Motor neuron (in vitro differentiated cells): ENCODE data around the gene PDXK. TPM values are rescaled to one million over a fixed set of nuclear protein-coding genes. Genes with fewer than 3 reads are reported as not detected.

ENCODE experiments used
- ATAC-seq, 8 experiments: fragments of 200-7000 bp; cut with Tn5 transposase; replicated peaks in 6 of 8; 2 replicates each; pipeline ENCODE4 v1.8.0; 2021; ENCODE audit warnings: mild to moderate bottlenecking in 8 of 8, moderate library complexity in 8 of 8
- H3K27ac ChIP-seq, 2 donors: fragments of 250-450 bp; sonication (Bioruptor Pico); 2 replicates each; pipeline ENCODE4 v1.9.0; 2021; ENCODE audit warnings: antibody characterized with exemption in 2 of 2, mild to moderate bottlenecking in 2 of 2, moderate library complexity in 1 of 2
- H3K4me1 ChIP-seq, 2 donors: fragments of 250-450 bp; sonication (Bioruptor Pico); replicated peaks in 1 of 2; 2 replicates each; pipeline ENCODE4 v1.6.1; 2021; ENCODE audit warnings: antibody characterized with exemption in 2 of 2, mild to moderate bottlenecking in 2 of 2, moderate library complexity in 1 of 2
- H3K4me3 ChIP-seq, 5 donors: fragments of 250-450 bp; sonication (Bioruptor Pico); 2 replicates each; pipeline ENCODE4 v1.9.0; 2021; ENCODE audit warnings: antibody characterized with exemption in 5 of 5, mild to moderate bottlenecking in 5 of 5, moderate library complexity in 4 of 5
- WGBS, 10 experiments: fragments of 450-650 bp; shearing (Covaris generic); methylation state at CpG; one replicate each; pipeline ENCODE4 v1.0.0; 2022; 5-methylcytosine and 5-hydroxymethylcytosine counted together
- in situ Hi-C, 9 experiments: fragments of 400-800 bp; cut with MboI; loops; one replicate each; pipeline ENCODE4 v1.15.0; 2021; ENCODE audit warnings: low sequenced_read_pairs in 9 of 9, low pct_unique_long_range_greater_than_20kb in 2 of 9; ENCODE audit not compliant: unreplicated experiment in 9 of 9
- total RNA-seq, 8 experiments: library from RNA; unstranded; fragments of 300-600 nt; gene quantifications; 2 replicates each; pipeline versions ENCODE4 v1.2.3 to v1.2.4, GENCODE V29; 2022

The PDXK gene
- total RNA-seq, 8 experiments from 2014 or later = 17.8 to 71.7 (median 41.7) TPM

DNA sequence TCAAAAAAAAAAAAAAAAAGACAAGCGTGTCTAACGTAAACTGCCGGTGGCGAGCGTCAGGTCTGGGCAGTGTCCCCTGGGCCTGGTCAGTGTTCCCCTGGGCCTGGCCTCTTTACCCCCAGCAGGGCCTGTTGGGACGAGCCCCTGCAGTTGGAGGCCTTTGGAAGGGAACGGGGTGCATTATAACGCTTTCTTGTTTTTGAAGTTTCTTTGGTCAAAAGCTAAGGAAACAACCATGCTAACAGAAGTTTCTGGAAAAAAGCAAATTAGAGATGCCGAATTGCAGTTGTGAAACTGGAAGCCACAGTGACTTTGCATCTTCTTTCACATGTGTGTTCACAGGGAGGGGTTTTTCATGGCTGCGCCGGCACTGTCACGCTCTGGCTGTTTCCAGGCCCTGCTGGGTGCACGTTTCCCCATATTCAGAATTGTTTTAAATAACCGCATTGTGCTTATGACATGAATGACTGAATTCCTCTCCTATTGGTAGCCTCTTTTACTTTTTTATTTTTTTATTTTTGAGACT, 86.4 kb downstream of the PDXK start:
- H3K27ac ChIP-seq = no peak overlapping the region
- no peak overlapping the region for H3K4me3 ChIP-seq
- WGBS, 10 experiments = 0 to 92% (median 84%) methylated on average over 1 to 13 of the region's 14 CpGs
- H3K4me1 ChIP-seq = no peaks in the 10 kb centered on the region
- in situ Hi-C loops = no loop called here
- peak in 3 of 8 experiments; percentile 71 to 80 (median 71) for ATAC-seq

DNA sequence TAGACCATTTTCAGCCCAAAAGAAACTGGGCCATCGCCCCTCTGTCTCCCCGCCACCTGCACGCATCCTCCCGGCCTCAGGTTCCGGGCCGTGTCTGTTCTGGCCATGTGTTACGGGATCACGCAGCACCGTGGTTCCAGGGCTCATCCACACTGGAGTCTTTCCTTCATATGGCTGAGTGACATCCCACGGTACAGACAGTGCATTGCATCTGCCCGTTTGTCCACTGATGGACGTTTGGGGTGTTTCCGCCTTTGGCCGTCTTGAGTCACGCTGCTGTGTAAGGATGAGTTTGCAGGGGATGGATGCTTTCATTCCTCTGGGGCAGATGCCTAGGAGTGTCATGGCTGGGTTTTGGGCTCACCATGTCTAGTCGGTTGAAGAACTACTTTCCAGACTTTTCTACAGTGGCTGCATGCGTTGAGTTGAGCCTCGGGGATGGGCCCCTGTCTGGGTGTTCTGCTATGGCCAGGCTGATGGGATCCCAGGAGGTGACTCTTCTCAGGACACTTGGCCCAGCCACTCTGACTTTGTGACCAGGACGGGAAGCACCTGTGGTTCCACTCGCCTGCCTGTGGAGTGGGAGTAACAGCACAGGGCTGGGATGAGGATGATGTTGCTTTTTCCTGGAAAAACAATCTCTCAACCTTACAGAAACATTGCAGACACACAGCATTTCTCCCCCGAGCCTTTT, 87.2 kb downstream of the PDXK start:
- no peak overlapping the region for H3K27ac ChIP-seq
- peaks cover 0 to 3% of the 10 kb centered on the region in 2 donors for H3K4me1 ChIP-seq
- WGBS, 10 experiments = 67 to 100% (median 98%) methylated on average over 1 to 15 of the region's 21 CpGs; no CpG with 5 or more reads in 4 of the 10 experiments
- ATAC-seq = no peak
- H3K4me3 ChIP-seq = no peak overlapping the region
- in situ Hi-C loops = no loop called here

DNA sequence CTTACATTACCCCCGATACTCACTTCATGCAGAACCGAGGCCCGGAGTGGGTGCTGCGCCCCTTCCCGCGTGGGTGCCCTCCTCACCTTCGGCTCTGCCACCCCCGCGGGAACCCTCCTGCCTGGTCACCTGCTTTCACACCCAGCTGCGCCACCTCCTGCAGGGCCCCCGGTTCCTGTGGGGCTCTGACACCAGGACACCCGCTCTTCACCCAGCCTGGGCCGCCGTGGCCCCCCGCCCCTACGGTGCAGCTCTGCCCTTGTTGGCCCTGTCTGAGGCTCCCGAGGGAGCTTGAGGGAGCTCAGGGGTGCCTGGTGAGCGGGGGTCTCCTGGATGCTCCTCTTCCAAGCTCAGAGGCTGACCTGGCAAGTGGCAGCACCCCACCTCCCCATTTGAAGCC, 89.4 kb downstream of the PDXK start:
- H3K27ac ChIP-seq = no peak overlapping the region
- peaks cover 0 to 3% of the 10 kb centered on the region in 2 donors for H3K4me1 ChIP-seq
- no peak for ATAC-seq
- in situ Hi-C loops = no loop called here
- H3K4me3 ChIP-seq = no peak overlapping the region
- 85% methylated on average over 8 of the region's 18 CpGs; no CpG with 5 or more reads in 9 of the 10 experiments for WGBS, 10 experiments

DNA sequence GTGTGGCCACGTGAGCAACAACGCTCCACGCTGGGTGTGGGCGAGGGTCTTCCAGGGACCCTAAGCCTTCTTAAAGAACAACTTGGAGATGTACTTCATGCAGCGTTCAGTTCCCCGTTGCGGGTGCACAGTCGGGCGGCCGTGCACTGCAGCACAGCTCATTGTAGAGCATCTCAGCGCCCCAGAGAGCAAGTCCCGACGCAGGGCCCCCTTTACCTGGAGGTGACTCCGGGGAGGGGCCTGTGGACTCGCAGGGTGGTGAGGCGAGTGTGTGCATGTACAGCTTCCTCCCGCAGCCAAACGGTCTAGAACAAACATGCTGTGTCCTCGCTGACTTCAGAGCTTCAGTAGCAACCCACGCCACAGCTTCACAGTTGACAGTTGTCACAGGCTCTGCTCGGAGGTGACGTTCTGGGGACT, 89.9 kb downstream of the PDXK start:
- H3K27ac ChIP-seq = no peak overlapping the region
- in situ Hi-C loops = no loop called here
- WGBS, 10 experiments = 80 to 100% (median 88%) methylated on average over 1 to 8 of the region's 22 CpGs; no CpG with 5 or more reads in 6 of the 10 experiments
- no peak for ATAC-seq
- H3K4me3 ChIP-seq = no peak overlapping the region
- peaks cover 0 to 3% of the 10 kb centered on the region in 2 donors for H3K4me1 ChIP-seq

DNA sequence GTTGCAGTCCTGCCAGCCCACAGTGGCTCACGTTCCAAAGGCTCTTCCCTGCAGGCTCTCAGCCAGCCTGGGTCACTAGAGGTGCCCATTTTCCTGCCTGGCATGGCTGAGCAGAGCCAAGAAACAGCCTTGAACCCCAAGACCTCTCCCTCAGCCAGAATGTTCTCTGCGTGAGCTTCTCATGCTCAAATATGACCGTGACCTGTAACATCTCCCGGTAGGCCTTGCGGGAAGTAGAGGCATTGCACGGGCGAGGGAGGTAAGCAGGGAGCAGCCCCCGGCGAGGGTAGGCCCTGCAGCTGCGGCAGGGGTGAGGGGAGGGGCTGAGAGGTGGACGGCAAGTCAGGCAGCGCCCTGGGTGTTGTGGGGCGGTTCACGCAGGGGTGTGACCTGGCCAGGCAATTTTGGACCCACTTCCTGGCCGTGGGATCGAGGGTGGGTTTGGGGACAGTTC, 90.4 kb downstream of the PDXK start:
- ATAC-seq = no peak
- Histone ChIP-seq H3K4me3 (no peak overlapping the region), H3K4me1 (peaks cover 0 to 3% of the 10 kb centered on the region in 2 donors), H3K27ac (no peak overlapping the region)
- in situ Hi-C loops = no loop called here
- WGBS, 10 experiments = 90% methylated on average over 2 of the region's 16 CpGs; no CpG with 5 or more reads in 9 of the 10 experiments

DNA sequence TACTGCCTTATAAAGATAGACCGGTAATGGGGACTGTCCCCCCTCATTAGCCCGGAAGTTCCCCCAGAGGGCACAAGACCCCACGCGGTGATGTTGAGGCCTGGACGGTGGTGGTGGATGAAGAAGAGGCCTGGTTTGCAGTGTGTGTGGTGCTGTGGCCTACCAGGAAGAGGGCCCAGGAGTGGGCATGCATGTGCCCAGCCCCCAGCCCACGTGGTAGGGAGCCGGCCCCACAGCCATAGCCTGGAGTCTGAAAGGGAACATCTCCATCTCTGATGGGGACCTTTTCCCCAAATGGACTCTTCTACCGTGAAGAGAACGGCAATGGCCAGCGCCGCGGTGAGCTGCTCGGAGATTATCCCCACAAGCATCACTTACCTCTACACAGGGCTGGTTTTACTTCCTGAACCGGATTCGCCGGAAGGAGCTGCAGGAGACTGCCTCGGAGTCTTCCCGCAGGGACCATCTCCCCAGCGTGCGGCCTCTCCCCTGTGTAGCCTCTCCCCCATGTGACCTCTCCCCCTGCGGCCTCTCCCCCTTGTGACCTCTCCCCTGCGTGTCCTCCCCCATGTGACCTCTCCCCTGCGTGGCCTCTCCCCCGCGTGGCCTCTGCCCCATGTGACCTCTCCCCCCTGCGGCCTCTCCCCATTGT, 91.0 kb downstream of the PDXK start:
- peak in 2 of 8 experiments; percentile 3 to 6 for ATAC-seq
- WGBS, 10 experiments = 83 to 90% methylated on average over 2 to 6 of the region's 26 CpGs; no CpG with 5 or more reads in 8 of the 10 experiments
- Histone ChIP-seq H3K27ac (no peak overlapping the region), H3K4me3 (no peak overlapping the region), H3K4me1 (peaks cover 0 to 3% of the 10 kb centered on the region in 2 donors)
- in situ Hi-C loops = no loop called here

DNA sequence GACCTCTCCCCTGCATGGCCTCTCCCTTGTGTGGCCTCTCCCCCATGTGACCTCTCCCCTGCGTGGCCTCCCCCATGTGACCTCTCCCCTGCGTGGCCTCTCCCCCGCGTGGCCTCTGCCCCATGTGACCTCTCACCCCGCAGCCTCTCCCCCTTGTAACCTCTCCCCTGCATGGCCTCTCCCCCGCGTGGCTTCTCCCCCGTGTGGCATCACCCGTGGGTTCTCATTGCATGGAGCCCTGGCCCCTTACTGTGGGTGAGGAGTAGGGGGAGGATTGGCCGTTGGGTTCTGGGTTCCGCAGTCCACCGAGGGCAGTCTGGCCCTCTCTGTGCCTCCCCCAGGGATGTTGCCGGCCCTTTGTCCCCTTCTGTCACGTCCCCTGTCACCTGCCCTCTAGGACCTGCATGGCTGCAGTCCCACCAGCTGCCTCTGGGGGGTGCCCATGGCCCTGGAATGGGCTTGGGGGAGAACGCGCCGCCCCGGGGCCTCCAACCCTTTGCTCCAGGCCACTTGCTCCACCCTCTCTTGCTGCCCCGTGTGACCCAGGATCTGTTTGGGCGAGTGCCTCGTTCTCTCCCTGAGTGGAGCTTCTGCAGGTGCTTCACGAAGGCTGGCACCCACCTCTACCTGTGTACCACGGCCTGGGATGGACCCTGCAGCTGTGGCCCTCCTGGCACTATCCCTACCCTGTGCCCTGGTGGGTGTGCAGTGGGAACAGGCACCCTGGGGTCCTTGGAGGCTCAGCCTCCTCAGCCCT, 91.8 kb downstream of the PDXK start:
- WGBS, 10 experiments = 0 to 60% methylated on average over 1 to 3 of the region's 23 CpGs; no CpG with 5 or more reads in 8 of the 10 experiments
- Histone ChIP-seq H3K4me1 (peaks cover 0 to 3% of the 10 kb centered on the region in 2 donors), H3K4me3 (no peak overlapping the region), H3K27ac (no peak overlapping the region)
- in situ Hi-C loops = no loop called here
- peak; percentile 63 to 77 (median 71) for ATAC-seq

DNA sequence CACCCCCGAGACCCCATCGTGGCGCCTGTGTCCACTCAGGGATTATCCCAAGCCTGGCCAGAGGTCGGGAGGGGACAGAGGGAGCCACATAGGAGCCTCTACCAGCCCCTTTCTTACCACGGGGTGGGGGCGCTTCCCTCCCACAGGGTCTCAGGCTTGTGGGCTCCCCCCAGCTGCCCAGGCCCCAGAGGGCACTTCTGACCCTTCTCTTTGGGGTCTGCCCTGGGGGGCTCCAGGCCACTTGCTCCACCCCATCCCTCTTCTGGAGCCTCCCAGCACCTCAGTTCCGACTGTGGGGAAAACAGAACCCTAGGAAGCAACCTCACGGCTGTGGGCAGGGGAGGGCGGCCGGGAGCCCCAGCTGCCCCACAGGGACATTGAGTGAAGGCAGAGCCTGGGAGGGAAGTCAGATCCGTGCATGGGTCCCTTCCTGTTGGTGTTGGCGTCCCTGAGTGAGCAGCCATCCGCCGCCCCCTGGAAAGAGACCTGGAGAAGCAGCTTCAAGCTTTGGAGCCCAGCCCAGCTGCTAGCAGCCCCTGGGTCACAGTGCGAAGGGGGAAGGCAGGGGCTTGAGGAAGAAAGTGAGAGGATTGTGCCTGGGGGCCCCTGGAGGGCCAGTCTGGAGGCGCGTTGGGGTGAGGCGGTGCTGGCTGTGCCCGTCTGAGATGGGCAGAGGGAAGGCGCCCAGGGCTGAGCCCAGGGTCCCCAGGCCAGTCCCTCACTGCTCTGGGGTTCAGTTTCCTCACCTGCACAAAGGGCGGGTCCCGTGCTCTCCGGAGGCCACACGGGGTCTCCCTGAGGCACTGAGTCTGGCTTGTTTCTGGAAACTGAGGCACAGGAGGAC, 92.6 kb downstream of the PDXK start:
- in situ Hi-C loops = no loop called here
- Histone ChIP-seq H3K4me1 (peaks cover 0 to 3% of the 10 kb centered on the region in 2 donors), H3K4me3 (no peak overlapping the region), H3K27ac (no peak overlapping the region)
- 47 to 92% (median 75%) methylated on average over 1 to 6 of the region's 24 CpGs; no CpG with 5 or more reads in 4 of the 10 experiments for WGBS, 10 experiments
- ATAC-seq = peak in 3 of 8 experiments; percentile 3 to 11 (median 5)

Other genes starting within 250 kb of the PDXK start
- gene HSF2BP, start 59.6 kb upstream of the PDXK start, total RNA-seq = 1 to 10 TPM in 6 of 8 experiments, under 1 TPM in 2; 0.71 to 2.0 (median 1.1) TPM
- gene RRP1B, start 59.6 kb upstream of the PDXK start, total RNA-seq = 10 to 100 TPM; 14.0 to 45.9 (median 23.5) TPM
- 10 to 100 TPM; 11.8 to 41.3 (median 24.3) TPM for gene CSTB, start 57.2 kb downstream of the PDXK start, total RNA-seq
- gene RRP1, start 70.4 kb downstream of the PDXK start, total RNA-seq = 10 to 100 TPM; 11.0 to 38.4 (median 18.3) TPM
- gene AGPAT3, start 146.1 kb downstream of the PDXK start, total RNA-seq = 10 to 100 TPM; 13.0 to 44.5 (median 16.7) TPM